ENCODE results near the gene CFAP126. TPM values are rescaled to one million over a fixed set of nuclear protein-coding genes. Genes with fewer than 3 reads are reported as not detected.

CFAP126 gene, protein sequence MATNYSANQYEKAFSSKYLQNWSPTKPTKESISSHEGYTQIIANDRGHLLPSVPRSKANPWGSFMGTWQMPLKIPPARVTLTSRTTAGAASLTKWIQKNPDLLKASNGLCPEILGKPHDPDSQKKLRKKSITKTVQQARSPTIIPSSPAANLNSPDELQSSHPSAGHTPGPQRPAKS
- not detected in 2 replicates for total RNA-seq

DNA sequence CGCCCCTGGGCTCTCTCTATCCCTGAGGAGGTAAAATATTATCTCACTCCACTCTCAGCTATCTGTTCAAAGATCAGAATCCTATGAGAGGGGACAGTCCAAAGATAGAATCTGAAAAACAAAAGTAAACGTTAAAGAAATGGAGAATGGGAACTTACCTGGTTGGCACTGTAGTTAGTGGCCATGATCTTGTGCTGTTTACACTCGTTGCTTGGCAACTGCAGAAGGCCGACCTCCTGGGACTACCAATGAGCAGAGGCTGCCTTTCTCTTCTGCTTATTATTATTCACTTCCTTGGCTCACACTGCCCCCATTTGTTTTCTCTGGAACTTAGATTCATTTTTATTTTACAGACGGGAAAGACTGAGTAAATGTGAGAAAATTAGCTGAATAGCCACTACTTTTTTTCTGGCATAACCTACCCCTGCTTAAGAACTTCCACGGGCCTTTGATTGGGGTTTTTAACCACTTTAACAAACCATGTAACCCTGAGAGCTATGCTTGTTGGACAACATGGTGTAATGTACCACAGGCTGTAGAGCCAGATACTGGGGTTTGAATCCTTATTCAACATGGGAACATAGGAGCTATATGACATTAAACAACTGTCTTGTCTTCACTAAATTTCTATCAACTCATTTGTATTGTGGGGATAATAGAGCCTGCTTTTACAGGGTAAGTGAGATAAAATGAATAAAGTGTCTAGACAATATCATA lies at the start of gene CFAP126:
CFAP126 (minus strand) TSS at position 193 of the 717 bp plus-strand sequence; CDS start at position 185, 8 bp downstream.

Other genes starting within 250 kb of the CFAP126 start
- 25.9 and 58.7 TPM in 2 replicates for gene PFDN2, start 249.8 kb downstream of the CFAP126 start, total RNA-seq
- 30.5 and 31.9 TPM in 2 replicates for gene NIT1, start 249.8 kb downstream of the CFAP126 start, total RNA-seq
- gene DEDD, start 235.2 kb downstream of the CFAP126 start, total RNA-seq, result 32.1 and 41.1 TPM in 2 replicates
- 65.0 and 66.7 TPM in 2 replicates for gene UFC1, start 213.9 kb downstream of the CFAP126 start, total RNA-seq
- gene USP21, start 208.4 kb downstream of the CFAP126 start, total RNA-seq, result 14.2 and 19.6 TPM in 2 replicates
- gene PPOX, start 201.4 kb downstream of the CFAP126 start, total RNA-seq, result 16.8 and 21.4 TPM in 2 replicates
- gene B4GALT3, start 190.4 kb downstream of the CFAP126 start, total RNA-seq, result 40.9 and 46.8 TPM in 2 replicates
- 0.25 and 0.49 TPM in 2 replicates for gene ADAMTS4, start 168.8 kb downstream of the CFAP126 start, total RNA-seq
- 98.3 and 117 TPM in 2 replicates for gene NDUFS2, start 165.5 kb downstream of the CFAP126 start, total RNA-seq
- 1.3 TPM in 1 of 2 replicates, not detected in the other for gene FCER1G, start 152.6 kb downstream of the CFAP126 start, total RNA-seq
- gene APOA2, start 144.2 kb downstream of the CFAP126 start, total RNA-seq, result not detected in 2 replicates
- 9.3 and 10.0 TPM in 2 replicates for gene TOMM40L, start 141.8 kb downstream of the CFAP126 start, total RNA-seq
- gene NR1I3, start 129.7 kb downstream of the CFAP126 start, total RNA-seq, result not detected in 2 replicates
- gene PCP4L1, start 109.1 kb downstream of the CFAP126 start, total RNA-seq, result not detected in 2 replicates
- gene MPZ, start 57.9 kb downstream of the CFAP126 start, total RNA-seq, result 0.38 and 0.49 TPM in 2 replicates
- gene SDHC, start 53.5 kb downstream of the CFAP126 start, total RNA-seq, result 37.8 and 73.1 TPM in 2 replicates
- gene FCGR2A, start 137.6 kb upstream of the CFAP126 start, total RNA-seq, result 0.76 TPM in 1 of 2 replicates, not detected in the other
- gene HSPA6, start 156.7 kb upstream of the CFAP126 start, total RNA-seq, result 0.13 and 0.33 TPM in 2 replicates
- gene FCGR3A, start 181.9 kb upstream of the CFAP126 start, total RNA-seq, result not detected in 2 replicates